ENCODE results near the gene CCT2. TPM values are rescaled to one million over a fixed set of nuclear protein-coding genes. Genes with fewer than 3 reads are reported as not detected.

CCT2 gene
- total and polyA plus RNA-seq, 2 of the 8 experiments (the other 6 are each of a cell fraction or from before 2014, with no cell fraction given), result 244 to 419 TPM

- Histone ChIP-seq H4K91ac (replicated peaks; ENCODE audit: insufficient read length, low read length) (no peak overlapping the region), H3K27ac (ENCODE audit: low read depth, low read length) (no peak overlapping the region), H3K27me3 (replicated peaks in 1 of 4; ENCODE audit: control insufficient read depth in 3 of 4, extremely low read depth in 1 of 4, insufficient read depth in 3 of 4, low read length in 3 of 4) (no peaks in the 10 kb centered on the region), H3K23me2 (ENCODE audit: low read depth, low read length) (no peaks in the 10 kb centered on the region), H4K5ac (ENCODE audit: insufficient read length, low read depth, low read length) (no peak overlapping the region), H2AFZ (ENCODE audit: low read length) (no peak overlapping the region), H3K23ac (ENCODE audit: insufficient read length) (no peak overlapping the region), H2BK15ac (ENCODE audit: low read length) (no peak overlapping the region), H3K79me1 (ENCODE audit: low read depth, low read length) (no peaks in the 10 kb centered on the region), H4K8ac (ENCODE audit: extremely low read depth, insufficient read depth, low read length) (no peak overlapping the region), H3K14ac (ENCODE audit: insufficient read length) (no peak overlapping the region), H2BK20ac (ENCODE audit: low read length) (no peak overlapping the region), H2AK5ac (ENCODE audit: low read depth, low read length) (no peak overlapping the region), H2BK12ac (ENCODE audit: low read depth, low read length) (no peak overlapping the region), H2BK5ac (ENCODE audit: low read depth, low read length) (no peak overlapping the region), H3K4me2 (ENCODE audit: insufficient read depth in 1 of 2, low read depth in 2 of 2, low read length in 2 of 2) (no peak overlapping the region), H2BK120ac (replicated peaks; ENCODE audit: low read depth, low read length) (no peak overlapping the region), H3K79me2 (ENCODE audit: control insufficient read depth in 1 of 2, insufficient read depth in 2 of 2, low read length in 2 of 2) (no peaks in the 10 kb centered on the region), H3K9me3 (ENCODE audit: insufficient read depth in 2 of 2, low read depth in 1 of 2, low read length in 1 of 2) (no peaks in the 10 kb centered on the region), H3K18ac (ENCODE audit: extremely low read depth, low read length) (no peak overlapping the region), H3K4me1 (replicated peaks in 1 of 4; ENCODE audit: control insufficient read depth in 3 of 4, insufficient read depth in 4 of 4, low read length in 3 of 4) (no peaks in the 10 kb centered on the region), H4K20me1 (replicated peaks in 1 of 2; ENCODE audit: control insufficient read depth in 1 of 2, insufficient read depth in 2 of 2, low read length in 2 of 2) (peaks cover 4% of the 10 kb centered on the region in 2 experiments), H3K9ac (replicated peaks in 1 of 4; ENCODE audit: extremely low read depth in 1 of 4, low read depth in 3 of 4, low read length in 3 of 4) (no peak overlapping the region), H3K36me3 (ENCODE audit: control insufficient read depth in 2 of 4, insufficient read depth in 4 of 4, low read length in 3 of 4) (peaks cover 30 to 95% (median 71%) of the 10 kb centered on the region in 4 experiments), H3K4me3 (ENCODE audit: extremely low read depth in 1 of 4, insufficient read depth in 2 of 4, low read depth in 3 of 4, low read length in 4 of 4) (no peak overlapping the region), H3K56ac (replicated peaks; ENCODE audit: insufficient read length, low read depth, low read length) (no peak overlapping the region), H3K4ac (replicated peaks; ENCODE audit: insufficient read length, low read depth, low read length) (no peak overlapping the region)
- CTCF ChIA-PET (ENCODE audit: partially characterized antibody), result interaction anchor here (0.7 to 1.1 kb wide), 3 partner anchors 32 to 431 kb away, joined by 3 to 4 read pairs (median 4); no protein-coding TSS in a partner anchor
- 94% methylated on average over 4 of the region's 4 CpGs; no CpG with 5 or more reads in 1 of the 2 experiments for WGBS, 2 experiments (ENCODE audit: extremely low coverage in 1 of 2, insufficient coverage in 1 of 2, insufficient read length in 1 of 2, insufficient replicate concordance in 2 of 2, low coverage in 1 of 2, low lambda C conversion rate in 2 of 2, missing lambda C conversion rate in 1 of 2)
- no peak for DNase-seq (ENCODE audit: low read depth in 1 of 2, low spot score in 2 of 2)
- no peak for FAIRE-seq
- POLR2A ChIA-PET (ENCODE audit: partially characterized antibody), result interaction anchor here (1.1 to 4.6 kb wide), 3 partner anchors 6 to 11 kb away, joined by 3 to 40 read pairs (median 27); partner anchors contain the start of gene CCT2
- TF ChIP-seq EGR1 (IDR thresholded peaks at IDR 0.05; ENCODE audit: borderline replicate concordance, low read depth, low read length) (no peak), BCL11A (IDR thresholded peaks at IDR 0.05; ENCODE audit: low read depth in 2 of 2, low read length in 2 of 2) (no peak), FOSL1 (IDR thresholded peaks at IDR 0.05; ENCODE audit: insufficient read depth, low read depth, low read length) (no peak), CTCF (IDR thresholded peaks at IDR 0.05; ENCODE audit: control extremely low read depth in 1 of 3, insufficient read depth in 1 of 3, low read depth in 1 of 3, low read length in 3 of 3) (no peak), SAP30 (IDR thresholded peaks at IDR 0.05; ENCODE audit: insufficient read depth, insufficient replicate concordance, low read length) (no peak), TEAD4 (IDR thresholded peaks at IDR 0.05; ENCODE audit: low read depth, low read length) (no peak), GTF2F1 (IDR thresholded peaks at IDR 0.05; ENCODE audit: borderline replicate concordance, low read depth, low read length) (no peak), E2F6 (IDR thresholded peaks at IDR 0.05) (no peak), BRCA1 (IDR thresholded peaks at IDR 0.05; ENCODE audit: low read depth, low read length) (no peak), TAF7 (optimal IDR thresholded peaks at IDR 0.05; ENCODE audit: borderline replicate concordance, low read depth, low read length) (no peak)
These were observed 13.0 kb downstream of the CCT2 start for GRCh38 chr12:69598174-69598753.
